ENCODE measurements around the gene RGL1. TPM values are rescaled to one million over a fixed set of nuclear protein-coding genes. Genes with fewer than 3 reads are reported as not detected.

RGL1 gene
- total and polyA plus RNA-seq, 2 donors (not counting 3 experiments of a cell fraction or from before 2014, with no cell fraction given) = 19.8 to 35.3 TPM

DNA sequence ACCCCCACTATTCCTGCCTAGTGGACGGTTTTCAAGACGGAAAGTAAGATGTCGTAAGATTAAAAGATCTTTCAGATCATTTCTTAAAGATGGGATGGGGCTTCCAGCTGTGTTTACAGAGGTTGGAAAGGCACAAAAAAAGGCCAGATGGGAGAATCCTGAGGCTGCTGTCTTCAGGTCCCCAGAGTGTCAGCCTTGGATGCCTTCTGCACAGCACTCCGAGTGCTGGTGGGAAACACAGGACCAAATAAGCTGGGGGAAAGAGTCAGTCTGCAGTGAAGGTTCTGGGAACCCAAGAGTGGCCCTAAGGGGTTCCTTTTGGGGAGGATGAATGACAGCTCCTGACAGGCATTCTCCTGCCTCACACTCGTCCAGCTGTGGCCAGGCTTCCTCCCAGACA, 136.1 kb downstream of the RGL1 start:
- TF ChIP-seq GATA2 (IDR thresholded peaks at IDR 0.05; ENCODE audit: insufficient read depth, insufficient read length, low read depth, low read length) (no peak), MAX (IDR thresholded peaks at IDR 0.05; ENCODE audit: insufficient read depth, insufficient read length) (no peak), FOS (IDR thresholded peaks at IDR 0.05; ENCODE audit: borderline replicate concordance, insufficient read depth, low read length) (no peak), EZH2 (IDR thresholded peaks at IDR 0.05; ENCODE audit: borderline replicate concordance, low read depth, low read length, severe bottlenecking) (no peak), POLR2AphosphoS5 (IDR thresholded peaks at IDR 0.05; ENCODE audit: insufficient read depth, low read depth, low read length) (no peak), JUN (IDR thresholded peaks at IDR 0.05; ENCODE audit: borderline replicate concordance, insufficient read depth, insufficient read length, low read depth) (no peak), MYC (IDR thresholded peaks at IDR 0.05; ENCODE audit: low read depth, low read length) (no peak), POLR2A (IDR thresholded peaks at IDR 0.05; ENCODE audit: low read depth, low read length) (no peak)
- TF ChIP-seq, protein P1, sequence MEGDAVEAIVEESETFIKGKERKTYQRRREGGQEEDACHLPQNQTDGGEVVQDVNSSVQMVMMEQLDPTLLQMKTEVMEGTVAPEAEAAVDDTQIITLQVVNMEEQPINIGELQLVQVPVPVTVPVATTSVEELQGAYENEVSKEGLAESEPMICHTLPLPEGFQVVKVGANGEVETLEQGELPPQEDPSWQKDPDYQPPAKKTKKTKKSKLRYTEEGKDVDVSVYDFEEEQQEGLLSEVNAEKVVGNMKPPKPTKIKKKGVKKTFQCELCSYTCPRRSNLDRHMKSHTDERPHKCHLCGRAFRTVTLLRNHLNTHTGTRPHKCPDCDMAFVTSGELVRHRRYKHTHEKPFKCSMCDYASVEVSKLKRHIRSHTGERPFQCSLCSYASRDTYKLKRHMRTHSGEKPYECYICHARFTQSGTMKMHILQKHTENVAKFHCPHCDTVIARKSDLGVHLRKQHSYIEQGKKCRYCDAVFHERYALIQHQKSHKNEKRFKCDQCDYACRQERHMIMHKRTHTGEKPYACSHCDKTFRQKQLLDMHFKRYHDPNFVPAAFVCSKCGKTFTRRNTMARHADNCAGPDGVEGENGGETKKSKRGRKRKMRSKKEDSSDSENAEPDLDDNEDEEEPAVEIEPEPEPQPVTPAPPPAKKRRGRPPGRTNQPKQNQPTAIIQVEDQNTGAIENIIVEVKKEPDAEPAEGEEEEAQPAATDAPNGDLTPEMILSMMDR (IDR thresholded peaks at IDR 0.05; ENCODE audit: extremely low read depth in 1 of 2, insufficient read depth in 1 of 2, low read depth in 1 of 2, low read length in 2 of 2) = no peak
- no peak overlapping the region for H3K27ac ChIP-seq (ENCODE audit: insufficient read depth, low read depth, low read length)
- intact Hi-C loops (cut with micrococcal nuclease) = no loop called here
- no peak overlapping the region for H3K4me2 ChIP-seq (ENCODE audit: insufficient read depth, low read length)
- no peaks in the 10 kb centered on the region for H3K9me3 ChIP-seq (replicated peaks; ENCODE audit: control insufficient read depth, insufficient read depth, low read length)
- DNase-seq (ENCODE audit: low read depth, low spot score) (no peak), FAIRE-seq (no peak)
- H3K4me1 ChIP-seq (ENCODE audit: control insufficient read depth, extremely low read depth, insufficient read depth, low read length) = no peaks in the 10 kb centered on the region
- H3K36me3 ChIP-seq (ENCODE audit: control insufficient read depth in 2 of 2, extremely low read depth in 1 of 2, insufficient read depth in 2 of 2, low read length in 2 of 2) = no peaks in the 10 kb centered on the region
- H3K27me3 ChIP-seq (ENCODE audit: control insufficient read depth in 2 of 2, insufficient read depth in 2 of 2, low read length in 2 of 2) = peaks cover 4 to 5% of the 10 kb centered on the region in 2 experiments
- ChIA-PET POLR2A (no interaction called here), CTCF (interaction anchor here (1.7 kb wide), 1 partner anchor 9 kb away, joined by 3 read pairs; no protein-coding TSS in a partner anchor)
- dilution Hi-C loops (cut with MboI; ENCODE audit: extremely low pct_ligation_motif_present, low sequenced_read_pairs) = no loop called here
- H2AFZ ChIP-seq (ENCODE audit: low read depth, low read length) = no peak overlapping the region
- no peaks in the 10 kb centered on the region for H3K9me1 ChIP-seq (replicated peaks; ENCODE audit: control insufficient read depth, extremely low read depth, insufficient read depth, low read length)
- H3K79me2 ChIP-seq (ENCODE audit: control insufficient read depth, insufficient read depth, low read length) = no peaks in the 10 kb centered on the region
- BruUV-seq (replicated peaks) = no TSS peak
- H3K4me3 ChIP-seq (replicated peaks in 1 of 3; ENCODE audit: insufficient read depth in 1 of 3, low read depth in 1 of 3, low read length in 3 of 3) = no peak overlapping the region
- no peak overlapping the region for H3K9ac ChIP-seq (replicated peaks; ENCODE audit: extremely low read depth, insufficient read depth, low read length)
- H4K20me1 ChIP-seq (replicated peaks; ENCODE audit: control insufficient read depth, extremely low read depth, insufficient read depth, low read length) = no peaks in the 10 kb centered on the region

Measured in endothelial cell of umbilical vein (primary cell).